ENCODE results near the gene ZNF865. TPM values are rescaled to one million over a fixed set of nuclear protein-coding genes. Genes with fewer than 3 reads are reported as not detected.

The ZNF865 gene
- total and polyA plus RNA-seq, 2 of the 8 experiments (the other 6 are each of a cell fraction or from before 2014, with no cell fraction given) = 3.5 to 13.6 TPM

- Histone ChIP-seq H4K8ac (ENCODE audit: extremely low read depth, insufficient read depth, low read length) (peak overlapping the region; percentile 60; the same call in 1 of the 2 replicates), H2BK12ac (ENCODE audit: low read depth, low read length) (peak overlapping the region; percentile 80; the same call in 1 of the 2 replicates), H3K18ac (ENCODE audit: extremely low read depth, low read length) (peak overlapping the region; percentile 83), H3K36me3 (ENCODE audit: control insufficient read depth in 2 of 4, insufficient read depth in 4 of 4, low read length in 3 of 4) (no peaks in the 10 kb centered on the region), H3K27me3 (replicated peaks in 1 of 4; ENCODE audit: control insufficient read depth in 3 of 4, extremely low read depth in 1 of 4, insufficient read depth in 3 of 4, low read length in 3 of 4) (no peaks in the 10 kb centered on the region; a peak in 1 of 7 replicates), H4K91ac (replicated peaks; ENCODE audit: insufficient read length, low read length) (peak overlapping the region; percentile 96), H4K5ac (ENCODE audit: insufficient read length, low read depth, low read length) (peak overlapping the region; percentile 57), H3K14ac (ENCODE audit: insufficient read length) (peak overlapping the region; percentile 68), H3K27ac (ENCODE audit: low read depth, low read length) (no peak overlapping the region), H3K9ac (replicated peaks in 1 of 4; ENCODE audit: extremely low read depth in 1 of 4, low read depth in 3 of 4, low read length in 3 of 4) (peak overlapping the region in 3 of 4 experiments; percentile 29 to 53 (median 31); a peak in 5 of 7 replicates), H3K4me1 (replicated peaks in 1 of 4; ENCODE audit: control insufficient read depth in 3 of 4, insufficient read depth in 4 of 4, low read length in 3 of 4) (peaks cover 0 to 8% (median 3%) of the 10 kb centered on the region in 4 experiments; a peak in 5 of 7 replicates), H3K23ac (ENCODE audit: insufficient read length) (no peak overlapping the region), H2AK5ac (ENCODE audit: low read depth, low read length) (no peak overlapping the region), H3K4ac (replicated peaks; ENCODE audit: insufficient read length, low read depth, low read length) (peak overlapping the region; percentile 87), H3K79me2 (ENCODE audit: control insufficient read depth in 1 of 2, insufficient read depth in 2 of 2, low read length in 2 of 2) (no peaks in the 10 kb centered on the region), H3K4me3 (ENCODE audit: extremely low read depth in 1 of 4, insufficient read depth in 2 of 4, low read depth in 3 of 4, low read length in 4 of 4) (peak overlapping the region; percentile 35 to 64 (median 56)), H3K4me2 (ENCODE audit: insufficient read depth in 1 of 2, low read depth in 2 of 2, low read length in 2 of 2) (peak overlapping the region; percentile 69 to 73), H2BK5ac (ENCODE audit: low read depth, low read length) (peak overlapping the region; percentile 60; the same call in 1 of the 2 replicates), H3K9me3 (ENCODE audit: insufficient read depth in 2 of 2, low read depth in 1 of 2, low read length in 1 of 2) (no peaks in the 10 kb centered on the region), H2BK15ac (ENCODE audit: low read length) (no peak overlapping the region), H3K79me1 (ENCODE audit: low read depth, low read length) (no peaks in the 10 kb centered on the region), H4K20me1 (replicated peaks in 1 of 2; ENCODE audit: control insufficient read depth in 1 of 2, insufficient read depth in 2 of 2, low read length in 2 of 2) (no peaks in the 10 kb centered on the region), H3K56ac (replicated peaks; ENCODE audit: insufficient read length, low read depth, low read length) (peak overlapping the region; percentile 2), H3K23me2 (ENCODE audit: low read depth, low read length) (peaks cover 11% of the 10 kb centered on the region), H2BK20ac (ENCODE audit: low read length) (peak overlapping the region; percentile 80; the same call in 1 of the 2 replicates), H2BK120ac (replicated peaks; ENCODE audit: low read depth, low read length) (peak overlapping the region; percentile 43), H2AFZ (ENCODE audit: low read length) (peak overlapping the region; percentile 26; the same call in 1 of the 2 replicates)
- 13% methylated on average over 26 of the region's 36 CpGs; no CpG with 5 or more reads in 1 of the 2 experiments for WGBS, 2 experiments (ENCODE audit: extremely low coverage in 1 of 2, insufficient coverage in 1 of 2, insufficient read length in 1 of 2, insufficient replicate concordance in 2 of 2, low coverage in 1 of 2, low lambda C conversion rate in 2 of 2, missing lambda C conversion rate in 1 of 2)
- ChIA-PET POLR2A (ENCODE audit: partially characterized antibody) (interaction anchor here (0.6 to 5.5 kb wide), 4 partner anchors 13 to 327 kb away, joined by 4 to 42 read pairs (median 8); partner anchors contain the start of genes FIZ1, ZNF524 and ZNF784), CTCF (ENCODE audit: partially characterized antibody) (interaction anchor here (0.6 to 2.3 kb wide), 3 partner anchors 20 to 1733 kb away, joined by 3 to 8 read pairs (median 8); partner anchors contain the start of gene ZNF865)
- DNase-seq (ENCODE audit: low read depth in 1 of 2, low spot score in 2 of 2) = peak in 1 of 2 experiments; percentile 92
- FAIRE-seq = no peak
- TF ChIP-seq PHF8 (conservative IDR thresholded peaks at IDR 0.05; ENCODE audit: low read depth, low read length) = 0 out of 2 replicates have a peak, but pooled peaks have one; percentile 13
- peak; percentile 44 for TF ChIP-seq KDM4A (IDR thresholded peaks at IDR 0.05; ENCODE audit: low read depth, low read length, severe bottlenecking)
- no peak for TF ChIP-seq ZNF274 (IDR thresholded peaks at IDR 0.05; ENCODE audit: borderline replicate concordance, extremely low read depth, low read length)
- 0 out of 2 replicates have a peak, but pooled peaks have one; percentile 32 for TF ChIP-seq USF2 (IDR thresholded peaks at IDR 0.05; ENCODE audit: low read length)
- no peak for TF ChIP-seq FOSL1 (IDR thresholded peaks at IDR 0.05; ENCODE audit: insufficient read depth, low read depth, low read length)
- 0 out of 4 replicates have a peak, but pooled peaks of 1 of the 2 experiments have one; percentile 74 for TF ChIP-seq HDAC2 (IDR thresholded peaks at IDR 0.05; ENCODE audit: borderline replicate concordance in 1 of 2, low read depth in 2 of 2, low read length in 2 of 2)
- no peak for TF ChIP-seq TEAD4 (IDR thresholded peaks at IDR 0.05; ENCODE audit: low read depth, low read length)
- TF ChIP-seq MAX (IDR thresholded peaks at IDR 0.05) = peak; percentile 36; the same call in 1 of the 2 replicates
Measured at GRCh38 chr19:55585658-55586339, 19.6 kb upstream of the ZNF865 start.

All from H1 (cell line).